GM12873 (cell line): ENCODE results near the gene TMEM128.

Experiments
- TF ChIP-seq, protein P1 (sequence below): IDR thresholded peaks from 2 replicates; pipeline ENCODE4 v1.5.1; 2012; ENCODE audit warnings: low read depth, mild to moderate bottlenecking, moderate library complexity, low read length, control low read depth; ENCODE audit not compliant: insufficient read depth; ENCODE audit errors: missing control alignments

The TMEM128 gene

DNA sequence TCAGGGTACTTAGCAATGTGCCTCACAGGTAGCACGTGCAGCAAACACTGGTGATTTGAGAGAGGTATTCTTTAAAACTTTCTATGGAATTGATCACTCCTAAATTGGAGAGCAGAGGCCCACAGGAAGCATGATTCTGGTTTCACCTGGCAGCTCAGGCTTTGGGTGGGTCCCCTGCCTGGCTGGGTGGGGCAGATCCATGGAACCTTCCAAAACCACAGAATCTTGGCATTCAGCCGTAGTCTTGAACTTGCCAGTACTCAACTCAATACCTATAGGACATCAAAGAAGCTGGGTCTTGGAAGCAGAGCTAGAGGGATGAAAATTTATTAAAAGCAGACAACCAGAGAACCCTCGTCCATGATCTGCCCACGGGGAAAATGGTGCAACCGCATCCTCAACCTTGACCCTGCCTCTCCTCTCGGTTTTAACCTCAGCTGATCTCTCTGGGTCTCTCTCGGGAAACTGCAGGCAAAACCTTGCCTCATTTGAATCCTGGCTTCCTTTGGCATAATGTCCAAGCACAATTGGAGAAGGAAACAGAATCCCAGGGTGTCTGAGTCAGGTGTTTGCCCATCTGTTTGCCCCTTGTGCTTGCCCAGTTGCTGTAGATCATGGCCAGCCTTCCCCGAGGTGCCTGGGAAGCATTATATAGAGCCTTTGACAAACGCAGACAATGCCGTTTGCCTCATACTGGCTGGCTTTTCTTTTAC lies 44.2 kb downstream of the TMEM128 start:
- TF ChIP-seq, protein P1, sequence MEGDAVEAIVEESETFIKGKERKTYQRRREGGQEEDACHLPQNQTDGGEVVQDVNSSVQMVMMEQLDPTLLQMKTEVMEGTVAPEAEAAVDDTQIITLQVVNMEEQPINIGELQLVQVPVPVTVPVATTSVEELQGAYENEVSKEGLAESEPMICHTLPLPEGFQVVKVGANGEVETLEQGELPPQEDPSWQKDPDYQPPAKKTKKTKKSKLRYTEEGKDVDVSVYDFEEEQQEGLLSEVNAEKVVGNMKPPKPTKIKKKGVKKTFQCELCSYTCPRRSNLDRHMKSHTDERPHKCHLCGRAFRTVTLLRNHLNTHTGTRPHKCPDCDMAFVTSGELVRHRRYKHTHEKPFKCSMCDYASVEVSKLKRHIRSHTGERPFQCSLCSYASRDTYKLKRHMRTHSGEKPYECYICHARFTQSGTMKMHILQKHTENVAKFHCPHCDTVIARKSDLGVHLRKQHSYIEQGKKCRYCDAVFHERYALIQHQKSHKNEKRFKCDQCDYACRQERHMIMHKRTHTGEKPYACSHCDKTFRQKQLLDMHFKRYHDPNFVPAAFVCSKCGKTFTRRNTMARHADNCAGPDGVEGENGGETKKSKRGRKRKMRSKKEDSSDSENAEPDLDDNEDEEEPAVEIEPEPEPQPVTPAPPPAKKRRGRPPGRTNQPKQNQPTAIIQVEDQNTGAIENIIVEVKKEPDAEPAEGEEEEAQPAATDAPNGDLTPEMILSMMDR = no peak

DNA sequence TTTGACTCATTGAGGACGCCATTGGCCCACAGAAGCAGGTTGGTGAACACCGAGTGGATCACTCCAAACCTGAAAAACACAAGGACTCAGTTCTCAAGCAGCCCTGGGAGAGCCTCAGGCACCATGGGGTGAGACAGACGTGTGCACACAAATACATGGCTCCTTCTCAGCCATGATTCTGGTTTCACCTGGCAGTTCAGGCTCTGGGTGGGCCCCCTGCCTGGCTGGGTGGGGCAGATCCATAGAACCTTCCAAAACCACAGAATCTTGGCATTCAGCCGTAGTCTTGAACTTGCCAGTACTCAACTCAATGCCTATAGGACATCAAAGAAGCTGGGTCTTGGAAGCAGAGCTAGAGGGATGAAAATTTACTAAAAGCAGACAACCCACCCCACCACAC lies 45.5 kb downstream of the TMEM128 start:
- TF ChIP-seq, protein P1 = no peak

DNA sequence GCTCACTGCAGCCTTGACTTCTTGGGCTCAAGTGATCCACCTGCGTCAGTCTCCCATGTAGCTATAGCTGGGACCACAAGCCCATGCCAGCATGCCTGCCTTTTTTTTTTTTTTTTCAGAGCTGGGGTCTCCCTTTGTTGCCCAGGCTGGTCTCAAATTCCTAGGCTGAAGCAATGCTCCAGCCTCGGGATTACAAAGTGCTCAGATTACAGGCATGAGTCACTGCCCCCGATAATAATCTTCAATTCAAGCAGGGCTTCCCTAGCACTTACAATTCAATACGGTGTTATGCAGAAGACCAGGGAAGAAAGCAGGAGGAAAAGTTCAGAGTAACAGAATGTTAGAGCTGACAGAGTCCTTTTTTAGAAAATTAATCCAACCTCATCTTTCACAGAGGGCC lies 47.4 kb downstream of the TMEM128 start:
- TF ChIP-seq, protein P1 = no peak

DNA sequence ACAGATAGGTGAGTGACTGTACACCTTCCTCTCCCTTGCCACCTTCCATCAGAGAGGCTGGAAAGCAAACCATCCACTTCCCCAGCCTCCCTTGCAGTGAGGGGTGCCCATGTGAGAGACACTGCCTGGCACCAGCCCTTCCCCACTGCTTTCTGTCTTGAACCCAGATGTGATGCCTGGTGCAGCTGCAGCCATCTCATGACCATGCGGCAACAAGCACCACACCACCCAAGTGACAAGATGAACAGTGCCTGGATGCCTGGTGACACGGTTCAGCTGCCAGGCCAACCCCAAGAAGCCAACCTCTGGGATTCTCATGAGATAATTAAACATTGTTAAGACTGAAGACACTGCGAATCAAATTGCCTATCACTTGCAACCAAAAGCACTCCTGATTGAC lies 52.7 kb downstream of the TMEM128 start:
- TF ChIP-seq, protein P1 = no peak
